BE2C (cell line): Measurements from ENCODE around the gene TBX2.

Source experiments
- DNase-seq: peaks from one replicate; pipeline ENCODE4 v3.0.0-alpha.2; 2020
- H3K27me3 ChIP-seq: fragments of 250-450 bp; sonication (Bioruptor Pico); 2 replicates; pipeline ENCODE4 v1.5.1; 2020; ENCODE audit warnings: mild to moderate bottlenecking
- H3K36me3 ChIP-seq: fragments of 250-450 bp; sonication (Bioruptor Pico); 2 replicates; pipeline ENCODE4 v1.5.1; 2020; ENCODE audit warnings: mild to moderate bottlenecking
- H3K4me1 ChIP-seq: fragments of 250-450 bp; sonication (Bioruptor Pico); 2 replicates; pipeline ENCODE4 v1.5.1; 2020
- H3K4me3 ChIP-seq: 2 replicates; pipeline ENCODE4 v1.5.1; 2011; ENCODE audit warnings: low read depth, low read length
- H3K9me3 ChIP-seq: fragments of 250-450 bp; sonication (Bioruptor Pico); 2 replicates; pipeline ENCODE4 v1.5.1; 2020
- CTCF ChIP-seq: IDR thresholded peaks from 2 replicates; pipeline ENCODE4 v1.5.1; 2012; ENCODE audit warnings: mild to moderate bottlenecking, low read depth, low read length

TBX2 gene

GRCh38 chr17:61381537-61381936, 18.1 kb upstream of the TBX2 start:
- Histone ChIP-seq H3K4me1 (peaks cover 67% of the 10 kb centered on the region), H3K9me3 (no peaks in the 10 kb centered on the region), H3K4me3 (peak overlapping the region; percentile 31), H3K27me3 (no peaks in the 10 kb centered on the region), H3K36me3 (no peaks in the 10 kb centered on the region)
- no peak for TF ChIP-seq CTCF
- DNase-seq, result peak; percentile 78

- Histone ChIP-seq H3K27me3 (no peaks in the 10 kb centered on the region), H3K4me1 (peaks cover 67% of the 10 kb centered on the region), H3K36me3 (no peaks in the 10 kb centered on the region), H3K4me3 (no peak overlapping the region), H3K9me3 (no peaks in the 10 kb centered on the region)
- no peak for TF ChIP-seq CTCF
- DNase-seq, result no peak
Observed at GRCh38 chr17:61382796-61383688, 16.6 kb upstream of the TBX2 start.

GRCh38 chr17:61383689-61384201, 15.9 kb upstream of the TBX2 start:
- Histone ChIP-seq H3K36me3 (no peaks in the 10 kb centered on the region), H3K9me3 (no peaks in the 10 kb centered on the region), H3K4me1 (peaks cover 60% of the 10 kb centered on the region), H3K4me3 (no peak overlapping the region; the same call in 1 of the 2 replicates), H3K27me3 (no peaks in the 10 kb centered on the region)
- no peak for TF ChIP-seq CTCF
- DNase-seq, result peak; percentile 78

GRCh38 chr17:61384354-61384691, 15.3 kb upstream of the TBX2 start:
- Histone ChIP-seq H3K27me3 (no peaks in the 10 kb centered on the region), H3K4me3 (no peak overlapping the region), H3K4me1 (peaks cover 56% of the 10 kb centered on the region), H3K36me3 (no peaks in the 10 kb centered on the region), H3K9me3 (no peaks in the 10 kb centered on the region)
- TF ChIP-seq CTCF, result no peak
- no peak for DNase-seq

GRCh38 chr17:61384692-61385576, 14.7 kb upstream of the TBX2 start:
- H3K9me3 ChIP-seq, result no peaks in the 10 kb centered on the region
- no peaks in the 10 kb centered on the region for H3K27me3 ChIP-seq
- peak; percentile 96 for DNase-seq
- no peak for TF ChIP-seq CTCF
- H3K4me3 ChIP-seq, result no peak overlapping the region
- no peaks in the 10 kb centered on the region for H3K36me3 ChIP-seq
- peaks cover 56% of the 10 kb centered on the region for H3K4me1 ChIP-seq
